Activated T-cell treated with anti-CD3 and anti-CD28 coated beads for 4 hours (primary cell): Measurements from ENCODE around the gene CETN1.

Source experiments
- DNase-seq: peaks from one replicate; pipeline ENCODE4 v3.0.0-alpha.2; 2020

Gene CETN1

DNA sequence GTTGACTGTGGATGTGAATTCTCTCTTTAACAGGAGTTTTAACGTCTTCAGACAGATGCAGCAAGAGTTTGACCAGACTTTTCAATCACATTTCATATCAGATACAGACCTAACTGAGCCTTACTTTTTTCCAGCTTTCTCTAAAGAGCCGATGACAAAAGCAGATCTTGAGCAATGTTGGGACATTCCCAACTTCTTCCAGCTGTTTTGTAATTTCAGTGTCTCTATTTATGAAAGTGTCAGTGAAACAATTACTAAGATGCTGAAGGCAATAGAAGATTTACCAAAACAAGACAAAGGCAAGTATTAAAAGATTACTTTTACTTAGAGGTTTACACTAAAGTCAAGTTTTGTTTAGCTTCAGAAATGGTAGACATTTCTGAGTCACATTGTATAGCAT is 47.1 kb downstream of the CETN1 start:
- DNase-seq = no peak

DNA sequence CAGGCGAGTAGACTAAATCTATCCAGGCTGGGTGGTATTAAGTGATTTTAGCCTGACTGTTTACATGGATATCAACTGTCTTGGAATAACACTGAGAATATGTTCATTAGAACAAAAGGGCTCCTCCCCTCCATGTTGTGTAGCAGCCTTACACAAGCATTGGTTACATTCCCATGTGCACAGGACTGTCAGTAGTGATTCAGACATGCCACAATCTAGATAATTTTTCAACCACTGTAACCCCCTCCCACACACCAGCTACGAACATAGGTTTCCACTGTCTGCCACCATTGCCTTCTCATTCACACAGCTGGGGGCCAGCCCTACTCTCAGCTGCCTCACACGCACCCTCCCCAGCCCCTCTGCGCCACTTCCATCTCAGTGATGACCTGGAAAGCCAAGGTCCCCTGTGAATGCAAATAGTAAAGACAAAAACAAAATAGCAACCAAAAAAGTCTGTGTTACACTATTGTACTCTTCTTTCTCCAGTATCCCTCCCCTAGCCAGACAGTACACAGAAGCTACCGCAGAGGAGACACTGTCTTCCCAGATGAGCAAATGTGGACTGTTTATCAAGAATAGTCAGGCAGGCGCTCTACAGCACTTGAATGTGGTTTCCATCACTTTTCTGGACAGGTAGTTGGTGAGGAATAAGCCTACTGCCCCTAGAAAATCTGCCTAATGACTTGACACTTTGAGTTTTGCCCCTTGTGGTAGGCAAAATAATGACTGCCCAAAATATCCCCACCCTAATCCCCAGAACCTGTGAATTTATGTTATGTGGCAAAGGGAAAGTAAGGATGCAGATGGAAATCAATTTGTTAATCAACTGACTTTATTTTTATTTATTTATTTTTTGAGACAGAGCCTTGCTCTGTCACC is 49.3 kb downstream of the CETN1 start:
- no peak for DNase-seq

DNA sequence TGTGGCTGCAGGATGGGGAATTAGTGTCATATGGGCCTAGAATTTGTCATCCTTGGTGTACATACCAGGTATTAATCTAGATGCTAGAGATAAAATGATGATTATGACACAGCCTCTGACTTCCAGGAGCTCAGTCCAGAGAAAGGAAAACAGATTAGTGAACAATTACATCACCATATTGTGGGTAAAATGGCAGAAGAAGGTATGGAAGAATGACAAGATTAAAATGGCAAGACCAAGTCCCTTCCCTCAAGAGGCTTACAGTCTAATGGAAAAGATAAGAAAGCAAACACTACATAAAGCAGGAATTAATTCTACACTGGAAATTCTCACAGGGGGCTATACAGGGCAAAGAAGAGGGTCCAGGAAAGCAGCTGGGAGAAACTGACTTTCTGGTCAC is 51.4 kb downstream of the CETN1 start:
- no peak for DNase-seq
